CD4-positive, CD25-positive, alpha-beta regulatory T cell (primary cell): ENCODE measurements around the gene FBXO9. TPM values are rescaled to one million over a fixed set of nuclear protein-coding genes. Genes with fewer than 3 reads are reported as not detected.

Source experiments
- ATAC-seq, 2 donors: fragments of 150-1000 bp; cut with Tn5 transposase; one replicate each; pipeline ENCODE4 v1.10.0; 2021; ENCODE audit warnings: low read depth in 2 of 2, moderate number of reproducible peaks in 2 of 2, moderate library complexity in 1 of 2
- DNase-seq, 3 donors: peaks; one replicate each; pipeline versions ENCODE4 v3.0.0 to v3.0.0-alpha.2; 2012 to 2022; ENCODE audit warnings: mixed read lengths in 1 of 3
- H3K27ac ChIP-seq: one replicate; pipeline ENCODE4 v1.7.0; 2013; ENCODE audit warnings: mild to moderate bottlenecking, low read length; ENCODE audit not compliant: insufficient read depth, poor library complexity, severe bottlenecking
- H3K27me3 ChIP-seq: one replicate; pipeline ENCODE4 v1.7.0; 2013; ENCODE audit warnings: low read length; ENCODE audit not compliant: control insufficient read depth, insufficient read depth
- H3K36me3 ChIP-seq: one replicate; pipeline ENCODE4 v1.7.0; 2013; ENCODE audit warnings: mild to moderate bottlenecking, low read length, moderate library complexity; ENCODE audit not compliant: control insufficient read depth, insufficient read depth
- H3K4me1 ChIP-seq: 2 replicates; pipeline ENCODE4 v1.7.0; 2013; ENCODE audit warnings: mild to moderate bottlenecking, low read length; ENCODE audit not compliant: insufficient read depth, control insufficient read depth, poor library complexity, severe bottlenecking
- H3K4me3 ChIP-seq: one replicate; pipeline ENCODE4 v1.7.0; 2013; ENCODE audit warnings: low read depth, mild to moderate bottlenecking, low read length, moderate library complexity
- H3K9me3 ChIP-seq, 2 experiments: 1 replicate in 1 of 2; 2 replicates in 1 of 2; pipeline ENCODE4 v1.7.0; 2013; ENCODE audit warnings: low read length in 2 of 2, mild to moderate bottlenecking in 1 of 2, moderate library complexity in 1 of 2; ENCODE audit not compliant: control insufficient read depth in 2 of 2
- H3K27ac Mint-ChIP-seq, 3 donors: one replicate each; pipeline ENCODE4 v1.8.0; 2020 to 2022; ENCODE audit warnings: mild to moderate bottlenecking in 3 of 3, mixed read lengths in 3 of 3, moderate library complexity in 2 of 3
- H3K27me3 Mint-ChIP-seq: one replicate; pipeline ENCODE4 v1.8.0; 2022; ENCODE audit warnings: mild to moderate bottlenecking, mixed read lengths
- H3K36me3 Mint-ChIP-seq: one replicate; pipeline ENCODE4 v1.8.0; 2020; ENCODE audit warnings: mixed read lengths
- H3K4me1 Mint-ChIP-seq, 4 donors: one replicate each; pipeline ENCODE4 v1.8.0; 2020 to 2022; ENCODE audit warnings: mixed read lengths in 4 of 4, mild to moderate bottlenecking in 1 of 4
- H3K4me3 Mint-ChIP-seq, 4 donors: one replicate each; pipeline ENCODE4 v1.8.0; 2020 to 2022; ENCODE audit warnings: mild to moderate bottlenecking in 4 of 4, mixed read lengths in 4 of 4, moderate library complexity in 3 of 4
- H3K9me3 Mint-ChIP-seq, 7 donors: one replicate each; pipeline ENCODE4 v1.8.0; 2020 to 2022; ENCODE audit warnings: mixed read lengths in 7 of 7, mild to moderate bottlenecking in 3 of 7, moderate library complexity in 2 of 7
- polyA plus RNA-seq, 4 donors: library from polyadenylated mRNA; unstranded; fragments of 300-500 nt; fragmentation: Illumina TruSeq; gene quantifications; one replicate each; pipeline ENCODE4 v1.2.3, GENCODE V29; 2021
- total RNA-seq: library from RNA; stranded (reverse); gene quantifications from one replicate; pipeline ENCODE4 v1.2.3, GENCODE V29; 2022

Gene FBXO9
- total RNA-seq (78.3 TPM), polyA plus RNA-seq (10 to 100 TPM; 44.1 to 48.5 (median 44.3) TPM)

DNA sequence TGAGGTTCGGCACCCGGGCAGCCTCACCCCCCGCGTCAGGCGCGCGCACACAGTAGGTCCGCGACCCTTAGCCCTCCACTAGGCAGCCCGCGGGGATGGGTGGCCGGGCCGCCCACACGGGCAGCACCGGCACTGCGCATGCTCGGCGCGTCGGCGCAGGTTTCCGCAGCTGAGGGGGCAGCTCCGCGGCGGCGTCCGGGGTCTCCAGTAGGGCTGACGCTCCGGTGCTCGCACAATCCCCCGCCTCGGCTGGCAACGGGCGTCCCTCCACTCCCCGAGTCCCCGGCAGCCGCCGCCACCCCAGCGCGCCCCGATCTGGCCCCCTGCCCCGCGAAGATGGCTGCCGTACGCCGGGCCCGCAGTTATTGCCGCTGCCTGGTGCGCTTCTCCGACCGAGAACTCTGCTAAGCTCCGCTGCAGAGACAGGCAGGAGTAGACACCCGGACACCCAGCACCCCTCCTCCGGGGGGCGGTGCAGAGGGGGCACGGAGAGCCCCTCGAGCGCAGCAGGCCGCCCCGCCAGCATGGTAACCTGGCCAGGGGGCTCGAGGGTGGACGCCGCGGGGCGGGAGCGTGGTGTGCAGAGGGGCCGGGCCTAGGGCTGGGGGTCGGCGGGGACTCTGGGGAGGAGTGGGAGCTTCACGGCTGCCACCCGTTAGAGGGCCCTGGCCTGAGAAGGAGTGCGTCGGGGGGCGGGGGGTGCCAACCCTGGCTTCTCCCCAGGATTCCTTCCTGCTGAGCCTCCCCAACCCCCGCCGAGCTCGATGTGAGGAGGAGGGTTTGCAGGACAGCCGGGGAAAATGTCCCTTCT is at the start of gene FBXO9:
Gene FBXO9 (plus strand): TSS at position 139 of the 811 bp plus-strand sequence. CDS start 386 bp downstream, at position 525.
- ATAC-seq (peak; percentile 47 to 52), DNase-seq (peak in 2 of 3 donors; percentile 79 to 84)
- H3K27me3 ChIP-seq = no peaks in the 10 kb centered on the region
- H3K9me3 ChIP-seq = no peaks in the 10 kb centered on the region
- Mint-ChIP-seq H3K36me3 (no peaks in the 10 kb centered on the region), H3K4me3 (peak within 1 kb of the TSS; percentile 94 to 100 (median 98)), H3K4me1 (peaks cover 24 to 69% (median 41%) of the 10 kb centered on the region in 4 donors), H3K9me3 (no peaks in the 10 kb centered on the region), H3K27ac (peak within 1 kb of the TSS; percentile 92 to 96 (median 93)), H3K27me3 (no peaks in the 10 kb centered on the region)
- peaks cover 3% of the 10 kb centered on the region for H3K36me3 ChIP-seq
- H3K27ac ChIP-seq = peak within 1 kb of the TSS; percentile 82
- peak within 1 kb of the TSS; percentile 98 for H3K4me3 ChIP-seq
- peaks cover 39% of the 10 kb centered on the region for H3K4me1 ChIP-seq

DNA sequence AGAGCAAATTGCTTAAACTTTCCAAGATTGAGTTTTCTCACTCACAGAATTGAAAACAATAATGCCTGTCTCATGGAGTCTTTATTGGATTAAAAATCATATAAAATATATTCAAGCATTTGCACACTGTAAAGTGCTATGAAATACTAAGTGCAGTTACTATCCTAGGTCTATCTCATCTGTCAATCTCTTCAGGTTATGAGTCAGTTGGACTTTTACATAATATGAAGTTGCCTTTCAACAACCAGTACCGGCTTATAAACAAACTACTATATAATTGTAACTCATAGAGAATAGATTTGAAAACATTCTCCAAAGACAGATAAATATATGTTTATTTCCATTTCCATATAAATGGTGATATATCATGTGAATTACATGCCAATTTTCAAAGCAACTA is 49.7 kb upstream of the FBXO9 start:
- Mint-ChIP-seq H3K9me3 (no peaks in the 10 kb centered on the region), H3K4me3 (no peak overlapping the region), H3K27me3 (no peaks in the 10 kb centered on the region), H3K27ac (no peak overlapping the region), H3K4me1 (peaks cover 0 to 5% (median under 1%) of the 10 kb centered on the region in 4 donors), H3K36me3 (peaks cover 70% of the 10 kb centered on the region)
- peaks cover 74% of the 10 kb centered on the region for H3K36me3 ChIP-seq
- no peaks in the 10 kb centered on the region for H3K27me3 ChIP-seq
- no peak overlapping the region for H3K27ac ChIP-seq
- ATAC-seq (no peak), DNase-seq (no peak)
- no peaks in the 10 kb centered on the region for H3K4me1 ChIP-seq
- H3K4me3 ChIP-seq = no peak overlapping the region
- no peaks in the 10 kb centered on the region for H3K9me3 ChIP-seq

DNA sequence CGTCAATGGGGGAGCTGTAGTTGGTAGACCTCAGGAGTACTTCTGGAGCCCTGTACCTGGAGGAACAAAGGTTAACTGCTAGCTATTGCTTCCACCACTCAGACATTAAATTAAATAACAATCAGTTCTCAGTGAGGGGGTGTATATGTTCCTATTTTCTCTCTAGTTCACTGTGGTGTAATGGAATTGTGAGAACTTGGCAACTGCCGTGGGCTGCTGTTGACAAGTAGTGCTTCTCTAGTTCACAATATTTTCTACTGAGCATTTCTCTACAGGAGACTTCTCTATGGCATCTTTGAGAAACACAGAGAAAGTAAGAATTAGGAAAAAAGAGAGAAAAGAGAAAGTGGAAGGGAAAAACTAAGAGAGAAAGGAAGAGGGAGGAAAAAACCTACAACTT is 46.8 kb upstream of the FBXO9 start:
- no peak overlapping the region for H3K27ac Mint-ChIP-seq
- DNase-seq = no peak
- Histone ChIP-seq H3K4me3 (no peak overlapping the region), H3K27ac (no peak overlapping the region), H3K36me3 (peaks cover 46% of the 10 kb centered on the region), H3K27me3 (no peaks in the 10 kb centered on the region), H3K9me3 (no peaks in the 10 kb centered on the region), H3K4me1 (no peaks in the 10 kb centered on the region)
- ATAC-seq = no peak
- peaks cover 56% of the 10 kb centered on the region for H3K36me3 Mint-ChIP-seq
- no peaks in the 10 kb centered on the region for H3K27me3 Mint-ChIP-seq
- H3K4me1 Mint-ChIP-seq = peaks cover 2 to 5% (median 3%) of the 10 kb centered on the region in 4 donors
- peaks cover 0 to 2% (median 0%) of the 10 kb centered on the region in 7 donors for H3K9me3 Mint-ChIP-seq
- H3K4me3 Mint-ChIP-seq = no peak overlapping the region

DNA sequence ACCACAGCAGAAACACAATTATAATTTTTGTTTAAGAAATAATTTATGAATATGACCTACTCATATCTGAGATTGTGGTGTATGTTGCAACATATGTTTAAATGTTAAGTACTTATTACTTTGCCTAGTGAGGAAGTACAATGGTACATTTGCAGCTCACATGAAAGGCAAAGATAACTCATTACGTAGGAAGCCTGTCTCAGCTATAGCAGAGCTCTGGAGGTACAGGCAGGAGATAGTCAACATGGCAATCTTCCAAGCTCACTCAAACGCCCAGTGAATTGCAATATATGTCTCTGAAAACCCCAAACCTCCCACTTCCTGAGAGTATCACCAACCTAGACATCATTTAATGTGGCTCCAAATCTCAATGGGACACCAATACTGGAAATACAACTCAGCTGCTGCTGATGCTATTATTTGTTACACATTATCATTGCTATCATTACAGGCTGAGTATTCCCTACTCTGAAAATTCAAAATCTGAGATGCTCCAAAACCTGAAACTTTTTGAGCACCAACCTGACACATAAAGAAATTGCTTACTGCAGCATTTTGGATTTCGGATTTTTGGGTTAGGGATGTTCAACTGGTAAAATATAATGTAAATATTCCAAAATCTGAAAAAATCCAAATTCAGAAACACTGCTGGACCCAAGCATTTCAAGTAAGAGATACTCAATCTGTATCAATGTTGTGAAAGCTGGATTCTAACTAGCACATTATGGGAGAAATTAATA is 45.0 kb upstream of the FBXO9 start:
- DNase-seq = no peak

DNA sequence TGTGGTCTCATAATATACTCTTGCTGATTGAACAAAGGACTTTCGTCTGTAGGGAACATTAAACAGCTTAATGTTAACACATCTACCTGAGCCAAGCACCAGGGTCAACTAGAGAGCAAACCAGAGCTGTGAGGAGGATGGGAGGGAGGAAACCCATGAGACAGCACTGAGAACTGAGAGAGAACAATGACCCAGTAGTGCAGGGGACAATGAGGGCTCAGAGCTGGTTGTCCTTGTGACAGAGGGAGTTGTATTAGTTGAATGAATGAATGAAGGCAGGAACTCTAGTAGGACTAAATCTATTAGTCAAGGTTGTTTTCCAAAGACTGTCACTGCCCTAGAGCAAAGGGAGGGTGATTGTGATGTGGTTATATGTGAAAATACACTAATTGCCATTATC is 41.9 kb upstream of the FBXO9 start:
- Mint-ChIP-seq H3K27ac (no peak overlapping the region), H3K9me3 (peaks cover 0 to 4% (median 0%) of the 10 kb centered on the region in 7 donors), H3K4me3 (no peak overlapping the region), H3K36me3 (peaks cover 46% of the 10 kb centered on the region), H3K4me1 (peaks cover 0 to 10% (median 5%) of the 10 kb centered on the region in 4 donors), H3K27me3 (no peaks in the 10 kb centered on the region)
- Histone ChIP-seq H3K27me3 (no peaks in the 10 kb centered on the region), H3K4me1 (no peaks in the 10 kb centered on the region), H3K36me3 (peaks cover 31% of the 10 kb centered on the region), H3K4me3 (no peak overlapping the region), H3K9me3 (no peaks in the 10 kb centered on the region), H3K27ac (no peak overlapping the region)
- DNase-seq = no peak
- ATAC-seq = no peak

More for the DNA sequence above, 45.0 kb upstream of the FBXO9 start:
- H3K4me3 ChIP-seq = no peak overlapping the region
- no peaks in the 10 kb centered on the region for H3K27me3 ChIP-seq
- Mint-ChIP-seq H3K4me3 (no peak overlapping the region), H3K4me1 (peaks cover 5 to 10% (median 5%) of the 10 kb centered on the region in 4 donors), H3K36me3 (peaks cover 48% of the 10 kb centered on the region), H3K27ac (no peak overlapping the region), H3K27me3 (no peaks in the 10 kb centered on the region), H3K9me3 (peaks cover 0 to 3% (median 0%) of the 10 kb centered on the region in 7 donors)
- no peaks in the 10 kb centered on the region for H3K4me1 ChIP-seq
- peaks cover 35% of the 10 kb centered on the region for H3K36me3 ChIP-seq
- H3K9me3 ChIP-seq = no peaks in the 10 kb centered on the region
- ATAC-seq = no peak
- H3K27ac ChIP-seq = no peak overlapping the region

DNA sequence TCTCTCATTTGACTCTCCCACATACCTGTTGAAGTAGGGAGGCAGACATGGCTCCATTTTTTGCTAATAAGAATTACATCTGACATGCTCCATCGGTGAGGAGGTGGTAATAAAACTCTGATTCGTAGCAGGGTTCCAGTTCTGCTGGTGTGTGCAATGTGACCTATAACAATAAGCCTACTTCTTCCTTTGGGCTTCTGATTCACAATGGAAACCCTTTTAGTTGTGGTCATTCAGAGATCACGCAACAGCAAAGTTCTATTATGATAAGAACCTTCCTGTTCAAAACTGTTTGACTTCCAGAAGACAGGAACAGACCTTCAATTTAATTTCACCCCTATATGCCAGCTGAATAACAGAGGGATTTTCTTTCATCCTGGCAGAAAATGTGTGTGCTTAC is 38.7 kb upstream of the FBXO9 start:
- H3K27me3 Mint-ChIP-seq = no peaks in the 10 kb centered on the region
- Histone ChIP-seq H3K4me3 (no peak overlapping the region), H3K9me3 (no peaks in the 10 kb centered on the region), H3K27me3 (no peaks in the 10 kb centered on the region), H3K27ac (no peak overlapping the region), H3K4me1 (no peaks in the 10 kb centered on the region), H3K36me3 (peaks cover 54% of the 10 kb centered on the region)
- DNase-seq (no peak), ATAC-seq (no peak)
- H3K4me1 Mint-ChIP-seq = peaks cover 0 to 10% (median 5%) of the 10 kb centered on the region in 4 donors
- no peak overlapping the region for H3K27ac Mint-ChIP-seq
- no peak overlapping the region for H3K4me3 Mint-ChIP-seq
- H3K36me3 Mint-ChIP-seq = peaks cover 69% of the 10 kb centered on the region
- peaks cover 0 to 4% (median 0%) of the 10 kb centered on the region in 7 donors for H3K9me3 Mint-ChIP-seq

DNA sequence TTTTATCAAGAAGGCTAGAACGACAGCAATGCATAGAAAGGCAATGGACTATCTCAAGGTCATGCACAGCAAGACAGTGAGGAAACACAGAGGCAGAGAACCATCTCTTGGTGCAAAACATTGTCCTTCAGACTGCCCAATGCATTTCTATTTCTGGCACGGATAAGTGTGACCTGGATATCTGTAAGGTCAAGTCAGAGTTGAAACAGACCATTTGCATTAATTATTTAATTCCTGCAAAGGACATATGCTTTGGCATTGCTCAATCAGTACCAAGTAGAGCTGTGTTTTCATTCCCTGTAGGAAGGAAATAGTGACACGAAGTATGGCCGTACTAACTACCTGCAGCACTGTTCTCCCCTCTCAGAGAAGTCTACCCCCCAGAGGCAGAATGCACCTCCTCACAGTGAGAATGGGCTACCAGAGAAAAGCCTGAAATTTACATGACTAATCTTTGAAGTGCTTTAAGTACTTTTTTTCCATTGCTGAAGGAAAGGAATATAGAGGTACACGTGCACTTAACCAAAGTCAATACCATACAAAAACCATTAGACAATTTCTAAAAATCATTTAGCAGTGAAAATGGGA is 38.0 kb upstream of the FBXO9 start:
- H3K9me3 ChIP-seq = no peaks in the 10 kb centered on the region
- H3K27me3 Mint-ChIP-seq = no peaks in the 10 kb centered on the region
- H3K27me3 ChIP-seq = no peaks in the 10 kb centered on the region
- no peak overlapping the region for H3K4me3 Mint-ChIP-seq
- H3K4me1 ChIP-seq = no peaks in the 10 kb centered on the region
- no peak overlapping the region for H3K27ac Mint-ChIP-seq
- no peak overlapping the region for H3K4me3 ChIP-seq
- ATAC-seq = no peak
- H3K36me3 ChIP-seq = peaks cover 59% of the 10 kb centered on the region
- no peak for DNase-seq
- H3K27ac ChIP-seq = no peak overlapping the region
- H3K36me3 Mint-ChIP-seq = peaks cover 69% of the 10 kb centered on the region
- H3K9me3 Mint-ChIP-seq = peaks cover 0 to 4% (median 0%) of the 10 kb centered on the region in 7 donors
- peaks cover 0 to 10% (median 5%) of the 10 kb centered on the region in 4 donors for H3K4me1 Mint-ChIP-seq
